NT2/D1 (cell line): ENCODE measurements around the gene ISOC1.

Experiments used
- DNase-seq: peaks from one replicate; pipeline ENCODE4 v3.0.0-alpha.2; 2011; ENCODE audit warnings: low read depth, low spot score
- H3K27me3 ChIP-seq: 2 replicates; pipeline ENCODE4 v1.6.0; 2011; ENCODE audit warnings: mild to moderate bottlenecking; ENCODE audit not compliant: insufficient read length, insufficient read depth
- H3K36me3 ChIP-seq: 2 replicates; pipeline ENCODE4 v1.6.1; 2011; ENCODE audit warnings: mild to moderate bottlenecking, low read length, mixed read lengths; ENCODE audit not compliant: insufficient read depth, insufficient read length
- H3K4me1 ChIP-seq: 2 replicates; pipeline ENCODE4 v1.5.1; 2011; ENCODE audit not compliant: insufficient read depth, insufficient read length
- H3K4me3 ChIP-seq: 2 replicates; pipeline ENCODE4 v1.5.1; 2011; ENCODE audit warnings: low read depth; ENCODE audit not compliant: insufficient read length
- H3K9ac ChIP-seq: 2 replicates; pipeline ENCODE4 v1.6.0; 2011; ENCODE audit warnings: low read depth; ENCODE audit not compliant: insufficient read length
- H3K9me3 ChIP-seq: 2 replicates; pipeline ENCODE4 v1.5.1; 2011; ENCODE audit warnings: mild to moderate bottlenecking, low read length; ENCODE audit not compliant: insufficient read depth
- SUZ12 ChIP-seq: IDR thresholded peaks from 2 replicates; pipeline ENCODE4 v1.6.1; 2011; ENCODE audit not compliant: insufficient read length, insufficient read depth; ENCODE audit errors: extremely low read depth
- YY1 ChIP-seq: IDR thresholded peaks from 2 replicates; pipeline ENCODE4 v1.6.1; 2011; ENCODE audit not compliant: insufficient read length, insufficient read depth
- ZNF274 ChIP-seq: IDR thresholded peaks from 2 replicates; pipeline ENCODE4 v1.6.1; 2011; ENCODE audit warnings: mild to moderate bottlenecking, low read depth, low read length

Gene ISOC1

DNA sequence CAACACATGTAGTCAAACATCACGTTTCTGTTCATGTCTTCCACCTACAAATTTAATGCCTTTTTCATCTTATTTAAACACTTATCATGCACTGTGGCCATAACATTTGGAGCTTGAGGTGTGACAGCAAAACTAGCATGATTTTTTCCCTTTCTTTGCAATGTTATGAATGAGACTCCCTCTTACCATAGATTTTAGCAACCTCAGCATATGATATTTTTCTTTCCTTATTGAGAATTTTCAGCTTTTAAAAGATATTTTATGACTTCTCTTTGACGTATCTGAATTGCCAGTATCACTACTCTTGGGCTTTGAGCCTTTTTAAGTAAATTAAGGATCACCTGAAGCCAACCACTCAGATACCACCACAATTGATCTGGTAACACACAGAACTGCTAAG is 32.7 kb upstream of the ISOC1 start:
- no peaks in the 10 kb centered on the region for H3K27me3 ChIP-seq
- H3K9ac ChIP-seq, result no peak overlapping the region

DNA sequence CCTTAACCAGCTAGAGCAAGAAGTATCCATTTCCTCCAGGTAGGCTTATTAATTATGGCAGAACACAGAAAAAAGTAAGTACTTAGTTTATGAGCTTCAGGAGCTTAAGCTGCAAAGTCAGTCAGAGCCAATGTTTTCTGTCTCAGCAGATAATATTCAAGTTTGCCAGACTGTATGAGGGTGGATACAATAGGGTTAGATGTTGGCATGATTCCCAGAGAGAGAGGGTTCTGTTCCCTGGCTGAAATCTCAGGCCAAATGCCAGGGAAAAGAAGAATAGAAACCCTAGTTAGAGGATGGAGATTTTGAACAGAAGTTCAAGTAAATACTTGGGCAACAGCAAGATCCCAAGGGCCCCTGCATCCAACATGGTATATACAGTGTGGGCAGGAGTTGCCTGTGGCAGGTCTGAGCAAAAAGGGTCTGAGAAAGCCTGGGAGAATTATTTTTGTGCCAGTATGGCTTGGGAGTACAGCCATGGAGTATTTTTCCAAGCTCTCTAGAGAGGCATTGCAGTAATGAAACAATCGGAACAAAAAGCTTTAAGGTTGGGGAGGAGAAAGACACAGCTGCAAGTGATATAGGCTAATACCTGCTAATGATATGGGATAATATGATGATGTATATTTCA is 31.0 kb upstream of the ISOC1 start:
- Histone ChIP-seq H3K9me3 (no peaks in the 10 kb centered on the region), H3K9ac (no peak overlapping the region), H3K36me3 (no peaks in the 10 kb centered on the region), H3K27me3 (no peaks in the 10 kb centered on the region), H3K4me3 (no peak overlapping the region), H3K4me1 (no peaks in the 10 kb centered on the region)
- TF ChIP-seq YY1, result no peak
- no peak for TF ChIP-seq ZNF274
- TF ChIP-seq SUZ12, result no peak
- DNase-seq, result no peak

More for the DNA sequence above, 32.7 kb upstream of the ISOC1 start:
- H3K9me3 ChIP-seq, result no peaks in the 10 kb centered on the region
- no peak overlapping the region for H3K4me3 ChIP-seq
- no peak for TF ChIP-seq SUZ12
- TF ChIP-seq YY1, result no peak
- no peak for TF ChIP-seq ZNF274
- H3K4me1 ChIP-seq, result no peaks in the 10 kb centered on the region
- H3K36me3 ChIP-seq, result no peaks in the 10 kb centered on the region
- DNase-seq, result no peak

DNA sequence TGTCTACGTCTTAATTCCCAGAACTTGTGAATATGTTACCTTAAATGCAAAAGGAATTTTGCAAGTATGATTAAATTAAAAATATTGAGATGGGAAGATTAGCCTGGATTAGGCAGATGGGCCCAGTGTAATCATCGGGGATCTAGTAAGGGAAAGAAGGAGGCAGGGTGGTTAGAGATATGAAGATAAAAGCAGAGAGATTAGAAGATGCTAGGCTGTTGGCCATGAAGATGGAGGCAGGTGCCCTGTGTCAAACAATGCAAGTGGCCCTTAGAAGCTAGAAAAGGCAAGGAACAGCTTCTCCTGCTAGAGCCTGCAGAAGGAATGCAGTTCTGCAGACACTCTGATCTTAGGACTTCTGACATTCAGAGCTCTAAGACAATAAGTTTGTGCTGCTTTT is 28.8 kb upstream of the ISOC1 start:
- no peak overlapping the region for H3K9ac ChIP-seq
- H3K9me3 ChIP-seq, result no peaks in the 10 kb centered on the region
- no peaks in the 10 kb centered on the region for H3K36me3 ChIP-seq
- TF ChIP-seq YY1 (no peak), SUZ12 (no peak), ZNF274 (no peak)
- no peaks in the 10 kb centered on the region for H3K27me3 ChIP-seq
- H3K4me3 ChIP-seq, result no peak overlapping the region
- H3K4me1 ChIP-seq, result no peaks in the 10 kb centered on the region
- no peak for DNase-seq

DNA sequence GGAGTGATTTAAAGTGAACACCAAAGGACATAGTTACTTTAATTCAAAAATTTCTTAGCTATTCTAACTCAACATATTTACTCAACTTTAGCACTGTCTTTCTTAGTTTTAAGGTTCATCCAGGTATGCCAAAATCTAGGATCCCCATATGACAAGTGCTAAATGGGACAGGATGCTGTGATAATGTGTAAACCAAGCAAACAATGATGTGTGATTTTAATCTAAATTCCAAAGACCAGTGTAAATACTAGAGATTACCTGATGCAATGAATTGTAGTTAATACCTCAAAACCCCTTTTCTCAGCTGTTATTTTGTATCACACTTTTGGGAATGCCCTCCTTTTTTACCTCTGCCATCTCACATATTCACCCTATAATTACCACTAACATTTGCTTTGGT is 26.8 kb upstream of the ISOC1 start:
- H3K4me1 ChIP-seq, result no peaks in the 10 kb centered on the region
- TF ChIP-seq ZNF274 (no peak), SUZ12 (no peak), YY1 (no peak)
- H3K36me3 ChIP-seq, result no peaks in the 10 kb centered on the region
- no peak overlapping the region for H3K9ac ChIP-seq
- H3K27me3 ChIP-seq, result no peaks in the 10 kb centered on the region
- DNase-seq, result no peak
- no peak overlapping the region for H3K4me3 ChIP-seq
- no peaks in the 10 kb centered on the region for H3K9me3 ChIP-seq

DNA sequence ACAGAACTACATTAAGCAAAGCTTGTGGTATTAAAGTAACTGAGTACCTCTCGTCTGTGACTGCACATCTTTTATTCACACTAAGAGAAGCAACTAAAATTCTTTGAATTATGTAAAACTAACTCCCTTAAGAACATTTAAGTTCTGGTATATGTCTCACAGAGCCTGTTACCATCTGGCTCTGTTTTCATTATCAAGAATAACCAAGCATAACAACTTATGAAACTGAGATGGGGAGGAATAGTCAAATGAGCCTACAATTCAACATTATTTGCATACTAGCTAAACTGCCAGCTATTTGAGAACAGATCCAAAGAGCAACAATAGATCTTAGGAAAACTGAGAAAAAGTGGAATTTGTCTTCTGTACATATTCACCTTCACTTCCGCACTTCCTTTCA is 25.3 kb upstream of the ISOC1 start:
- H3K9me3 ChIP-seq, result no peaks in the 10 kb centered on the region
- H3K4me1 ChIP-seq, result no peaks in the 10 kb centered on the region
- no peak for DNase-seq
- H3K27me3 ChIP-seq, result no peaks in the 10 kb centered on the region
- no peak for TF ChIP-seq YY1
- no peak for TF ChIP-seq ZNF274
- TF ChIP-seq SUZ12, result no peak
- H3K4me3 ChIP-seq, result no peak overlapping the region
- no peaks in the 10 kb centered on the region for H3K36me3 ChIP-seq
- H3K9ac ChIP-seq, result no peak overlapping the region

DNA sequence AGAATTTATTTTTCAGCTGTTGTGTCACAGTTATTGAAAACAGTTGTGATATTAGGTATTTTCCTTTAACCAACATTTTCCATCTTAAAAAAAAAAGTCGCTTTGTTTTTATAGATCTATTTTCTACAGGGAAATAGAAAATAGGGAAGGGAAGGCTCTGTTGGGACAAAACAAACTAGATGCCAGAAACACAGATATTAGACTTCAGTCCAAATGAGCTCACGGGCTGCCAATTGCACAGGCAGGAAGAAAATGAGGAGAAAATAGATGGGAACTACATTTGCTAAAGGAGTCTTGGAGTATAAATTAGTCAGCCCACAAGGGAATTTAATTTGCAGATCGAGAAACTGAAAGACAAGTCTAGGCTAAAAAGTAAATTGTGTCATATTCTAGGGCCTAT is 21.4 kb upstream of the ISOC1 start:
- Histone ChIP-seq H3K9me3 (no peaks in the 10 kb centered on the region), H3K4me1 (no peaks in the 10 kb centered on the region), H3K27me3 (no peaks in the 10 kb centered on the region), H3K36me3 (no peaks in the 10 kb centered on the region), H3K9ac (no peak overlapping the region), H3K4me3 (no peak overlapping the region)
- no peak for DNase-seq
- no peak for TF ChIP-seq SUZ12

DNA sequence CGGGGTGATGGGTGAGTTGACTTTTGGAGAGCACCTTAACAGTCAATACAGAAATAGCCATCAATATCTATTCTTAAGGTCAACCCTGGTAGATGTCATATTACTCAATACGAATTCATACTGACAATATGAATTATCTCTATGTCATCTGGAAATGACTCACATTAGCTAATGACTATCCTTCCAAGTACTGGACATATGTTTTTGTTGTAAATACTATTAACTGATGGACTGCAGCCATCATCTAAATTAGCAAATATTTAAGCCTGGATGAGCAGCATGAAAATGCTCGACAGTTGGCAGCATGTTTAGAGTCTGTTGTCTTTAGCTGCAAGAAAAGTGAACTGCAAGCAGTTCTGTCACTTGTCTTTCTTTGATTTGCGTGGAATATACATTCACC is 19.6 kb upstream of the ISOC1 start:
- DNase-seq, result no peak
- H3K9me3 ChIP-seq, result no peaks in the 10 kb centered on the region
- H3K4me3 ChIP-seq, result no peak overlapping the region
- H3K27me3 ChIP-seq, result no peaks in the 10 kb centered on the region
- H3K9ac ChIP-seq, result no peak overlapping the region
- TF ChIP-seq YY1, result no peak
- no peak for TF ChIP-seq SUZ12
- TF ChIP-seq ZNF274, result no peak
- H3K4me1 ChIP-seq, result no peaks in the 10 kb centered on the region
- H3K36me3 ChIP-seq, result no peaks in the 10 kb centered on the region
